GM18861 (cell line): Measurements from ENCODE around the gene LRRTM1.

Source experiments
- ATAC-seq: cut with Tn5 transposase; IDR thresholded peaks from one replicate; pipeline ENCODE4 v1.9.1; 2021; ENCODE audit not compliant: unreplicated experiment

LRRTM1 gene

GRCh38 chr2:80303909-80304837 is at the start of gene LRRTM1:
LRRTM1 (minus strand) TSS chr2:80304752; CDS start chr2:80303819, 933 bp downstream.
- ATAC-seq = no peak

DNA sequence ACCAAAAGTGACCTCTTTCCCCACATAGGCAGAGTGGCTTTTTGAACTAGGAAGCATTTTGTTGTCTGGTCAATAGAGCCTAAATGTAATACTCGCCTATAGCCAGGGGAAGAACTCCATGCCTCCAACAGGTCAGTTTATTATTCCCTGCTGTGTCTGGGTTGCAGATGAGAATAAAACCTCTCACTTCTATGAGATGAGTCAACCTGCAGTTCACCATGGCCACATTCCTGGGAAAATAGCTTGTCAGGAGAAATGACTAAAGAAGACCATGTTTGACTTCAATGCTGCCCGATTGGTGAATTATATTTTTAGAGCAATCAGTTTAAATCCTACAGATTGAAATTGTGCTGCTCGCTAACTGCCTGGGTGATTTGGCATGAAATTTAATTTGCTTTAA is 46.7 kb upstream of the LRRTM1 start:
- no peak for ATAC-seq

DNA sequence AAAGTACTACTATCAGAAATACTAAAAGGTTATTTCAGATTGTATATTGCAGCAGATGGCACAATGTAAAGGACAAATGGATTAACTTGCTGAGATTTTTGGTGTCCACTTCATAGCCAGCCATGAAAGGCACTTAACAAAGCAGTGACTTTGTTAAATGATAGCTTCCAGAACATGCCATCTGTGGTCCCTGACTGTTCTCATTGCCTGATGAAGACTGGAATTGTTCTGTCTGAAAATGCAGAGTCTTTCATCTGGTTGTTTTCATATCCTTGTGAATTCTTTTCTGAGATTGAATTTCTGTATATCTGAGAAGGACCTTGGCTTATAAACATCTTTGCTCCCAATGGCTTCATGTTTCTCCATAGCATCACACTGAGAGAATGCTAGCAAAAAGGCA is 44.4 kb upstream of the LRRTM1 start:
- ATAC-seq = no peak

DNA sequence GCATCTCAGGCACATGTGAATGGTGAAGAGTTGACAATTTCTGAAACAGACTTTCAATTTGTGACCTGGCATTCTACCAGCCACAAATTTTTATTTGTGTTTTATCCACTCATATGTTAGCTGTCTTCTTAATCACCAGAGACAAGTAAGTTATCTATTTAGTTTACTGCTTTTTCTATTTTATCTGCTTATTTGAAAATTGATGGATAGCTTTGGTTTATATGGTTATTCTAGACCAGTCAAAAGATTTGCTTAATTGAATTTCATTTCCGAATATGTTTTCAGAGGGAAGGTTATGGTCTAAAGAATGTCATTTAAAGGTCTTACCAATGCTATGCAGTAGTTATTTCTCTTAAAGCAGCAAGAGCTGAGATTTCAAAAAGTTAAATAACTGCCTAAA is 43.5 kb upstream of the LRRTM1 start:
- ATAC-seq = no peak

DNA sequence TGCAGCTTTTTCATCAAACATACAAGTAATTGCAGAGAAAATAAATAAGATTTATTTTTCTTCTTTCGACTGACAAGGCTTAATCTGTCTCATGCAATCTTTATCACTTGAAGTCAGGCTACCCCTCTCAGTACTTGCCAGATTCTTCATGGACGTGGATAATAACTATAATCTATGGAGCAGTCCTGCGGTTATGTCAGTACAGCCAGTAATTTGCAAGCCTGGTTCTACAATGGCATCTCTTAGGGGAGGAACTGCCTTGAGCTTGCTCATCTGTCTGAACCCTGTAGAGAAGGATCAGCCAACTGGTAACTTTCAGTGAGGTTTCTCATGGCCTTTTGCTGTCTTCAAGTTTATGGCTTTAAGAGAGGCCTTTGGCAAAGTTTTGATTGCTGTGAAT is 35.5 kb upstream of the LRRTM1 start:
- ATAC-seq = no peak

DNA sequence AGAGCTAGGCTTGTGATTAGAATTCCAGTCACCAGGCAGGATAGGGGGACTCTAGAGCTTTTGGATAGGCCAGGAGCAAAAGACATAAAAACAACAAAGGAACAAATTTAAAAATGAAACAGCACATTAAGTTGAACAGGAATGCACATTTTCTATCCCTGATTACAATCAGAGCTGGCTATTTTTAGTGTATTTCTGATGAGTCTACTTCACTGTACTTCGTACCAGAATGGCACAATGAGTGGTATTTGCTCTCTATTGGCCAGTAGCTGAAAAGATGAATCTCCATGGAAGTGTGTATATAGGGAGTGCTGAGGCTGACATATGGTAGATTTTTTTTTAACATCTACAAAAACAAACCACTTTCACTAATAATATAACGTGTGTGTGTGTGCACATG is 34.2 kb upstream of the LRRTM1 start:
- ATAC-seq = no peak

DNA sequence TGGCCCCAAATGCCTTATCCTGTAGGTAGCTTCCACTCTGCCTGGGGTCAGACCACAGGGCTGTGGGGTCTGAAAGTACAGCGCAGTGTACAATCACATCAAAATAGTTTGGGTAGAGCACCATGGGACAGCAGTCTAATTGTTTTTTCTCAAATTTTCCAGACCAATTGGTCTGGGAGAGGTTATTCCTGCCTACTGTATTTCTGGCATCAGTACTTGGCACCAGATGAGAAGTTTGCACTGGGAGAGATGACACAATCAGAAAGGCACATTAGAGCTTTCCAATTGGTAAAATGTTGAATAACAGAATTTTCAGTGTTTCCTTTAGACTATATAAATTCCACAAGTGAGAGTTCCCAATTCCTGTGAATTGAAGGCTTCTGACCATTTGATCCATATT is 30.9 kb upstream of the LRRTM1 start:
- ATAC-seq = no peak

DNA sequence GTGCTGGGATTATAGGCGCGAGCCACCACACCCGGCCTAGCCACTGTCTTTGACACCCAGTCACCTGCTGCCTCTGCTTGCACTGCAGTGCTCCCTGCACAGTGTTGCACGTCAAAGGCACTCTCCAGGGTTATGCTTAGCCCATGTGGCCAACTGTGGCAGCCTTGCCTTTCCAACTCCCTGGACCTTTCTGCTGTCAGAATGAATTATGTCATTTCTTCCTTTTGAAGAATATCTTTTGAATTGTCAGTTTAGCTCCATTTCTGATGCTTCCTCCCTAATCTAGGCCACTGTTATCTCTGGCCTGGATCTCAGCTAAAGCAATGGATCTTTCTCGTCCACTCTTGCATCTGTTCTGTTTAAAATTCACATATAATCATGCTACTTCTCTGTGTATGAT is 29.3 kb upstream of the LRRTM1 start:
- no peak for ATAC-seq

DNA sequence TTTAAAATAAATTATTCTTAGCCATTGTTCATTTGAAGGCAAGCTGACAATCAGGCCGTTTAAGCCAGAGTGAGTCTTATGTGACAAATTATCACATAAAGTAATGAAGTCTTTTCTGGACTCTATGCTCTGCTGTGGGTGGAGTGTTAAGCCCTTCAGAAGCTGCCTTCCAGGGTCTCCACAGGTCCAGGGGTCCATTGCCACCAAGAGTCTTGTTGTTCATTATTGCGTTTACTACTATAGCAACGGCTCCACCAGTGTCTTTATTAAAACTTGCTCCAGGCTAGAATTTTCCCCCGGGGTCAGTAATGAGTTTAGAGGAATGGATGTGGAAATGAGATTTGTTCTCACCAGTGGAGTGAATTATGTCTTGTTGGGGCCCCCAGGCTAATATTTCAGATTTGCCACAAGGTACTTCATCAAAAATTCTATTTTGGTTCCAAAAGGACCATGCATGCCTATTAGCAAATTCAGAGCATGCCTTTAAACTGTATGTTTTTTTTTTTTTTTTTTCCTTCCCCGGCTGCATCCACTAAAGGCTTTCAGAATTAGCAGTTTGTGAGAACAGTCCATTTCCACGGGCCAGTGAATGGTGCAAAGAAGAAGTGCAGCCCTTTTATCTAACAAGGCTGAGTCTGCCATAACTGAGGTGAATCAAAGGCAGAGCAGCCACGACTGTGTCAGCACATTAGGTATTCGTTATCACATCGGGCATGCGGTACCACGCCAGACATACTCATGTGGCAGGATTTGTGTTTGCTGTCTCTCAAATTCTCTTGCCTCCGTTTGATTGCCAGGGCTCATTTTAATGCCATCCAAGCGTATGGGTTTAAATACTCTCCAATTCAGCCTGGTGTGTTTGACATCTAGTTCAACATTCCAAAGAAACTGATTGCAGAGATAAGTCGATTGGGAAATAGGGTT is 26.2 kb upstream of the LRRTM1 start:
- ATAC-seq = no peak

- no peak for ATAC-seq
Observed at GRCh38 chr2:80329491-80329890, 24.9 kb upstream of the LRRTM1 start.

GRCh38 chr2:80328159-80328571 is 23.6 kb upstream of the LRRTM1 start:
- no peak for ATAC-seq

GRCh38 chr2:80326861-80327260 is 22.3 kb upstream of the LRRTM1 start:
- ATAC-seq = no peak

DNA sequence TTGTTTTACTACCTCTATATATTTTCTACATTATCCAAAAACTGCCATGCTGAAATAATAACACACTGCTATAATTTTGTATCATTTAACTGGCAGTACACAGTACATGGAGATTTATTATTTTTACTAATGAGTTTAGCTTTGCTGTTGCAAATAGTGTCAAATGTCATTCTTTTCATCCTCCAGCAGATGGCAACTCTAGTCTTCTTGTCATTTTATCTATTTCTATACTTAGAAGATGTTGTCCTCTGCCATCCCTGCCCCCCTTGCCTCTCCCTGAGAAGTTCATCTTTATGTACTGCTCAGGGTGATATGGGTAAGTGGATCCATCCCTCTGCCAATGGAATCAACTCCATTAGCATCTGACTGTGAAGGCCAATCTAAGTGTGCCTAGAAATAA is 21.7 kb upstream of the LRRTM1 start:
- ATAC-seq = no peak

DNA sequence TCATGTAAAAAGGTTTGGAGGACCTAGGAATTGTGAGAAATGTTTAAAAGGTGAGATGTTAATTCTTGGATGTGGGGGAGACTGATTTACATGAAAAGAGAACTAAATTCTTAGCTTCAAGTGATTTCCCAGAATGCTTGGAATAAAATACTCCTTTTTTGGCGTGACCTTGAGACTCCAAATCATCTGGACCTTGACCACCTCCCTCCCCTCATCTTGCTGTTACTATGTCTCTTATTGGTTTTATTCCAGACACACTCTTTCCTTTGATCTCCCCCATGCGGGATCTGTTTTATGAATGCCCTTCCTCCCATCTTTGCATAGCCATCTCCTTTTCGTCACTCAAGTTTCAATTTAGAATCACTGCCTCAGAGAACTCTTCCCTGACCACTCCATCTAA is 20.0 kb upstream of the LRRTM1 start:
- ATAC-seq = no peak

GRCh38 chr2:80323610-80324009 is 19.1 kb upstream of the LRRTM1 start:
- ATAC-seq = no peak

GRCh38 chr2:80322958-80323357 is 18.4 kb upstream of the LRRTM1 start:
- ATAC-seq = no peak

DNA sequence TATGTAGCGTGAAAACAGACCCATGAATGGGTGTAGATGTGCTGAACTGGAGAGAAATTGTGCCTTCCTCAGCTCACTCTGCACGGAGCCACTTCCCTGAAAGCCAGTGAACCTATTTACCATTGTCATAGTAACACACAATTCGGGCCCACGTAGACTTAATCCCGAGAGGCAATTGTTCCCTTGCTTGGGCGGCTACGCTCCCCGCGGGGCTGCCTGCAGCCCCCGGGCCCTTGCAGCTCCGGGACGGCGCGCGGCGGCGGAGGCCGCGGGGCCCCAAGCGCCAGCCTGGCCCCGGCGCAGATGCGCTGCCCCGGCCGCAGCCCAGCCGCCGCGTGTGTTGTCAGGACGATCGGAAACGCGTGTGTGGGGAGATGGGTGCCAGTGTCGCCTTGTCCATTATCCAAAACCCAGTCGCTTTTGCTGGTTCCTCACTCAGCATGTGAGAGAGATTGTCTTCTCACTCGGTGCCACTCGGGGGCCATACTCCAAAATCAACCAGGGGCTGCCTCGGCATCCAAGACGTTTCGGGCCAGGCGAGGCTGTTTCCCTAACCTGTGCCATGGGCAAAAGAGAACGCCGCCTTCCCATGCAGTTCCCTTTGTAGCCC is 17.9 kb upstream of the LRRTM1 start:
- ATAC-seq = no peak

DNA sequence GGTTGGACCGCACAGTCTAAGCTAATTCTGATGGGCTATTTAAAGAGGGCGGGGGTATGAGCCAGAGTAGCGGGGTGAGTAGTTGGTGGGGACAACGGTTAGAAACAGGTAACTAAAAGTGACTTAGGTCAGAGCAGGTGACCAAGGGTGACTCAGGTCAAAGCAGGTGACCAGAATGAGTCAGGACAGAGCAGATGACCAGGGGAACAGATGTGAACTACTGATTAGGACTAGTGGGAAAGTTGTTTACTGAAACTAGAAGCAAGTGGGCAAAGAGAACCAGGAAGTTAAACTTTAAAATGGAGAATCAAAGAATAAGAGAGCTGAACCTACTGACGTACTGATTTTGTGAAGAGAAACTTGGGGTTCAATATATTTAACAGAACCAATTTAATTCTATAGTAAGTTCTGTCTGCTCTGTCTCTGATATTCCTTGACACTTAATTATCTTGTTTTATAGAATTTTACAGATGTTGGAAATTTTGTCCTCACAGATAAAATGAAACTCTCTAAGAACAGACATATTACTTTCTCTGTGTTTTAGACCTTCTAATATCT is 7.8 kb upstream of the LRRTM1 start:
- no peak for ATAC-seq

DNA sequence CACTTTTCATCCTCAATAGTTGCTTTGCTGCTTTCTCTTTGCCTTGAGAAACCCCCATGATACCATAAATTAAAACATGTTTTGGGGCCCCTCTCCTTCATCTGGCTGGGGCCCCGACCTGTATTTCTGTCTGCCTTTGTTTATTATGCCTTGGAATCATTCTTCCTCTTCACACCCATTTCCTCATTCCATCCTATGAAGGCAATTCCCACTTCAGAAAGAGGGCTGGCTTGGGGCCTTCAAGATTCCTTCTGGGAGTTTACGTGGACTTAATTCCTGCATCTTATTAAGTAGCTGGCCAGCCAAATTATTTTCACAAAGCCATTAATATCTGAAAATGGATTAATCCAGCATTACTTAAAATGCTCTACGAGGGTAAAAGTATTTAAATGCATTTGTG is 6.8 kb upstream of the LRRTM1 start:
- ATAC-seq = no peak

- ATAC-seq = no peak
Observed at GRCh38 chr2:80303006-80303908, 1.3 kb downstream of the LRRTM1 start.
